KMS-11 (cell line): Measurements from ENCODE around the gene MYH10.

Source experiments
- H2AFZ ChIP-seq: fragments of 200-600 bp; sonication (generic); 2 replicates; pipeline ENCODE4 v1.6.1; 2016; ENCODE audit warnings: antibody characterized with exemption, mixed run types, low read depth
- H3K27ac ChIP-seq: fragments of 200-600 bp; sonication (generic); 2 replicates; pipeline ENCODE4 v1.6.1; 2016; ENCODE audit warnings: mild to moderate bottlenecking, mixed run types
- H3K27me3 ChIP-seq: fragments of 200-600 bp; sonication (generic); 2 replicates; pipeline ENCODE4 v1.6.1; 2017; ENCODE audit warnings: mild to moderate bottlenecking, low read depth, mixed run types, moderate library complexity; ENCODE audit not compliant: insufficient read depth
- H3K36me3 ChIP-seq: fragments of 200-600 bp; sonication (generic); 2 replicates; pipeline ENCODE4 v1.6.1; 2017; ENCODE audit warnings: mild to moderate bottlenecking, mixed run types; ENCODE audit not compliant: insufficient read depth
- H3K4me1 ChIP-seq: fragments of 200-600 bp; sonication (generic); 2 replicates; pipeline ENCODE4 v1.6.1; 2016; ENCODE audit warnings: mild to moderate bottlenecking, low read depth, mixed run types; ENCODE audit not compliant: poor library complexity, severe bottlenecking
- H3K4me2 ChIP-seq: fragments of 200-600 bp; sonication (generic); 2 replicates; pipeline ENCODE4 v1.7.0; 2016; ENCODE audit warnings: mild to moderate bottlenecking, mixed run types
- H3K4me3 ChIP-seq: fragments of 200-600 bp; sonication (generic); IDR thresholded peaks from 2 replicates; pipeline ENCODE4 v1.6.1; 2017; ENCODE audit warnings: low read depth, low read length, mixed read lengths; ENCODE audit not compliant: insufficient read depth
- H3K79me2 ChIP-seq: fragments of 200-600 bp; sonication (generic); 2 replicates; pipeline ENCODE4 v1.6.1; 2016; ENCODE audit warnings: low read depth, mixed run types; ENCODE audit not compliant: insufficient read depth
- H3K9ac ChIP-seq: fragments of 200-600 bp; sonication (generic); 2 replicates; pipeline ENCODE4 v1.6.1; 2016; ENCODE audit warnings: mild to moderate bottlenecking, mixed run types
- H4K20me1 ChIP-seq: fragments of 200-600 bp; sonication (generic); 2 replicates; pipeline ENCODE4 v1.6.1; 2016; ENCODE audit warnings: mild to moderate bottlenecking, mixed run types; ENCODE audit not compliant: insufficient read depth
- TF ChIP-seq, protein P1 (sequence below): fragments of 200-600 bp; sonication (generic); conservative IDR thresholded peaks from 2 replicates; pipeline ENCODE4 v1.6.1; 2017; ENCODE audit warnings: low read depth, mild to moderate bottlenecking, antibody characterized with exemption, low read length, moderate library complexity, mixed read lengths

Gene MYH10

DNA sequence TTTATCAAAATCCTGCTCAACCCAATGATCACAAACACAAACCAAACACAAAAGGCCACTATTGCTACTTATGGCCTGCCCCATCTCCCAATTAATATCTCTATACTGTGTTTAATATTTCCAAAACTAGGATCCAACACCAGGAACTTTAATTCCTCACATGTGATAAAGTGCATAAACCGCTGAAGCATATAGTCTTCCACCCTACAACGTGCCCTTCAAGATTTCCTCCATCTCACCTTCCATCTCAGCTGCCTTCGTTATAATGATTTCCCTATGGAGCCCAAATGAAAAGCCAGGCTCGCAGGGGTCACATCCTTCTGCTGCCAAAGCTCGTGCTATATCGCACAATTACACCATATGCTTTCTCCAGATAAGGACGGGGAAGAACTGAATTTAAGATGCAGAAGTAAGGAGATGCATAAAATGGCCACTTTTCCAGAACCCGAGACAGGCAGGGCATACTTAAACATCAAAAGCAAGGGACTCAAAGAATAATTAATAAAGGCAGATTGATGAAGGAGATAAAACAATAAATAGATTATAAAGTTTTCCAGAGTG lies 1.8 kb downstream of the MYH10 start:
- Histone ChIP-seq H2AFZ (no peak overlapping the region), H3K27ac (no peak overlapping the region), H3K36me3 (no peaks in the 10 kb centered on the region), H3K9ac (no peak overlapping the region), H3K4me1 (no peaks in the 10 kb centered on the region), H3K4me2 (no peak overlapping the region), H3K27me3 (no peaks in the 10 kb centered on the region), H3K79me2 (no peaks in the 10 kb centered on the region), H4K20me1 (no peaks in the 10 kb centered on the region), H3K4me3 (no peak overlapping the region)
- TF ChIP-seq, protein P1, sequence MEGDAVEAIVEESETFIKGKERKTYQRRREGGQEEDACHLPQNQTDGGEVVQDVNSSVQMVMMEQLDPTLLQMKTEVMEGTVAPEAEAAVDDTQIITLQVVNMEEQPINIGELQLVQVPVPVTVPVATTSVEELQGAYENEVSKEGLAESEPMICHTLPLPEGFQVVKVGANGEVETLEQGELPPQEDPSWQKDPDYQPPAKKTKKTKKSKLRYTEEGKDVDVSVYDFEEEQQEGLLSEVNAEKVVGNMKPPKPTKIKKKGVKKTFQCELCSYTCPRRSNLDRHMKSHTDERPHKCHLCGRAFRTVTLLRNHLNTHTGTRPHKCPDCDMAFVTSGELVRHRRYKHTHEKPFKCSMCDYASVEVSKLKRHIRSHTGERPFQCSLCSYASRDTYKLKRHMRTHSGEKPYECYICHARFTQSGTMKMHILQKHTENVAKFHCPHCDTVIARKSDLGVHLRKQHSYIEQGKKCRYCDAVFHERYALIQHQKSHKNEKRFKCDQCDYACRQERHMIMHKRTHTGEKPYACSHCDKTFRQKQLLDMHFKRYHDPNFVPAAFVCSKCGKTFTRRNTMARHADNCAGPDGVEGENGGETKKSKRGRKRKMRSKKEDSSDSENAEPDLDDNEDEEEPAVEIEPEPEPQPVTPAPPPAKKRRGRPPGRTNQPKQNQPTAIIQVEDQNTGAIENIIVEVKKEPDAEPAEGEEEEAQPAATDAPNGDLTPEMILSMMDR = no peak

DNA sequence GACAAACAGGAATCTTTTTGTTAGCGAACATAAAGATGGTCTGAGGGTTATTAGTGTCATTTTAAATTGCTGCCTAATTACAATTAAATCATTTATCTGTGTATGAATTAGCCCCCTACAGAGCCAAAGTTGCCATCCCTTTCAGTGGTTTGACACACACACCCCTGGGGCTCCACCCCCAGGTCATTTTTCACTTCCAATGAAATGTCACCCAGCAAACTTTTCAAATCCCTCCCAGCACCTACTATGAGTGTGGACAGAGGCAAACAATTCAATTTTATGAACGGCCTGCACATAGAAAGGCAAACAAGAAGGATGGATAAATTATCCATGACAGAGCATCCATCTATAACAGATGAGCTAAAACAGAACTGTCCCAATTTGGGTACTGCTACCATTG lies 2.4 kb downstream of the MYH10 start:
- Histone ChIP-seq H4K20me1 (no peaks in the 10 kb centered on the region), H3K27me3 (no peaks in the 10 kb centered on the region), H3K36me3 (no peaks in the 10 kb centered on the region), H3K4me2 (no peak overlapping the region), H3K4me1 (no peaks in the 10 kb centered on the region), H3K4me3 (no peak overlapping the region), H3K27ac (no peak overlapping the region), H2AFZ (no peak overlapping the region), H3K9ac (no peak overlapping the region), H3K79me2 (no peaks in the 10 kb centered on the region)
- TF ChIP-seq, protein P1 = no peak

- TF ChIP-seq, protein P1 = no peak
- H3K27me3 ChIP-seq = no peaks in the 10 kb centered on the region
- no peak overlapping the region for H2AFZ ChIP-seq
- no peaks in the 10 kb centered on the region for H3K36me3 ChIP-seq
- no peak overlapping the region for H3K27ac ChIP-seq
- H3K79me2 ChIP-seq = no peaks in the 10 kb centered on the region
- H3K4me1 ChIP-seq = no peaks in the 10 kb centered on the region
- H3K4me2 ChIP-seq = no peak overlapping the region
- no peaks in the 10 kb centered on the region for H4K20me1 ChIP-seq
- H3K4me3 ChIP-seq = no peak overlapping the region
- H3K9ac ChIP-seq = no peak overlapping the region
Measured at GRCh38 chr17:8623591-8623990, 6.9 kb downstream of the MYH10 start.

DNA sequence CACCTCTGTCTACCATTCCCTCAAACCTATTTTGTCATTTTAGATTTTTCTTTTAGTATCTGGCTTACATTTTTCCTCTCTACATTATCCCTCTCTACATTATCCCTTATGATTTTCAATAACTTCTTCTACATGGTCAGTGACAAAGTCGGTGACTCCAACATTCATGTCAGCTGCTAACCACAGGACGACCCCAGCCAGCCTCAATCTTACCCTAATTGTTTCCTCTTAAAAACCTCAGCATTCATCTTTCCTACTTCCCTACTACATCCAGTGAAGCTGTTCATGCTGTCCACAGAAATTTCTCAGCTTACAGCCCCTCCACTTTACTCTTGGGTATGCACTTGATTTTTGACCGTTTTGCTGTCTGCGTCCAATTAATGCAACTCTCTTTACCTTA lies 8.3 kb downstream of the MYH10 start:
- Histone ChIP-seq H2AFZ (no peak overlapping the region), H3K9ac (no peak overlapping the region), H4K20me1 (no peaks in the 10 kb centered on the region), H3K4me3 (no peak overlapping the region), H3K27me3 (no peaks in the 10 kb centered on the region), H3K36me3 (no peaks in the 10 kb centered on the region), H3K27ac (no peak overlapping the region), H3K79me2 (no peaks in the 10 kb centered on the region), H3K4me1 (no peaks in the 10 kb centered on the region), H3K4me2 (no peak overlapping the region)
- TF ChIP-seq, protein P1 = no peak
